Esophagus squamous epithelium (tissue), 5 donors: ENCODE results near the gene NEK5. TPM values are rescaled to one million over a fixed set of nuclear protein-coding genes. Genes with fewer than 3 reads are reported as not detected.

ENCODE experiments used
- DNase-seq: peaks from one replicate; lab custom pipeline; 2025; lab: John Stamatoyannopoulos, UW
- H3K27ac ChIP-seq, 4 donors: fragments of 200-600 bp; sonication (generic); one replicate each; pipeline ENCODE4 v1.5.1; 2016 to 2019; ENCODE audit warnings: mild to moderate bottlenecking in 1 of 4
- H3K27me3 ChIP-seq, 4 donors: fragments of 200-600 bp; sonication (generic); 1 replicate in 3 of 4; 2 replicates in 1 of 4; pipeline versions ENCODE4 v1.5.1 to v1.6.0; 2017 to 2021; ENCODE audit warnings: antibody characterized with exemption in 1 of 4
- H3K36me3 ChIP-seq, 3 donors: fragments of 200-600 bp; sonication (generic); one replicate each; pipeline ENCODE4 v1.5.1; 2016 to 2019
- H3K4me1 ChIP-seq, 3 donors: fragments of 200-600 bp; sonication (generic); one replicate each; pipeline ENCODE4 v1.5.1; 2017 to 2019
- H3K4me3 ChIP-seq, 4 donors: fragments of 200-600 bp; sonication (generic); 1 replicate in 3 of 4; 2 replicates in 1 of 4; pipeline ENCODE4 v1.5.1; 2016 to 2019; ENCODE audit warnings: mild to moderate bottlenecking in 2 of 4, moderate library complexity in 1 of 4
- H3K9me3 ChIP-seq, 3 donors: fragments of 200-600 bp; sonication (generic); one replicate each; pipeline ENCODE4 v1.5.1; 2016 to 2019
- POLR2A ChIP-seq, 4 donors: fragments of 450-650 bp; IDR thresholded peaks; one replicate each; pipeline ENCODE4 v1.6.1; 2017; ENCODE audit warnings: antibody characterized with exemption in 4 of 4, mild to moderate bottlenecking in 4 of 4, moderate library complexity in 3 of 4
- WGBS, 2 donors: methylation state at CpG; one replicate each; pipeline ENCODE4 v1.1.5; 2018; 5-methylcytosine and 5-hydroxymethylcytosine counted together
- intact Hi-C: fragments of 100-400 bp; cut with DNase I; formaldehyde crosslinking; loops from one replicate; pipeline ENCODE4 v1.15.0; 2022
- total RNA-seq, 4 donors: library from RNA; depleted of rRNA; stranded (reverse); fragments of >200 nt; gene quantifications; one replicate each; pipeline ENCODE4 v1.1.0, GENCODE V29; 2016
- TF ChIP-seq, protein P1 (sequence below), 6 experiments: fragments of 450-650 bp in 4 of 6; fragments of 200-600 bp in 2 of 6; sonication (generic) in 2 of 6; IDR thresholded peaks; one replicate each; pipeline ENCODE4 v1.5.1; 2016 to 2019; ENCODE audit warnings: antibody characterized with exemption in 6 of 6, mild to moderate bottlenecking in 4 of 6, moderate library complexity in 4 of 6
- donor health status: DM: yes; HTN: yes; CAD: no.

The NEK5 gene
- total RNA-seq, 4 donors from 2014 or later = 0.18 to 0.38 TPM; not detected in 2

DNA sequence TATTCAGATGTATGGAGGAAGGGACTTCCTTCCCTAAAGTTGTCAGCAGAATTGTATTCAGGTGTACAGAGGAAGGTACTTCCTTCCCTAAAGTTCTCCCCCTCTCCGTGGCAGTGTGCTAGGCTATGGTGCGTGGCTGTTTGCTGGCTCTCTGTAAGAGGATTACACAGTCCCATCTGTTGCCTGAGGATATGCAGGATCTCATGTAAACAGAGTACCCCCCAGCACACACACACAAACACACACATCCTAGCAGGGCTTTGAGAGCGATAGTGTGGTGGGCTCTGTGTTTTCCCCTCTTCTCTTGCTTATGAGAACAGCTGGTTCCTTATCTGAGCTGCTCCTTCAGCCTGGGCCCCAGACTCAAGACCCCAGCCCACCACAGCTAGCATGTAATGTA is 10.3 kb downstream of the NEK5 start:
- Histone ChIP-seq H3K4me1 (no peaks in the 10 kb centered on the region), H3K27ac (no peak overlapping the region), H3K4me3 (no peak overlapping the region), H3K36me3 (no peaks in the 10 kb centered on the region), H3K9me3 (no peaks in the 10 kb centered on the region), H3K27me3 (no peaks in the 10 kb centered on the region)
- intact Hi-C loops = no loop called here
- no peak for TF ChIP-seq POLR2A (IDR thresholded peaks at IDR 0.05)
- TF ChIP-seq, protein P1, sequence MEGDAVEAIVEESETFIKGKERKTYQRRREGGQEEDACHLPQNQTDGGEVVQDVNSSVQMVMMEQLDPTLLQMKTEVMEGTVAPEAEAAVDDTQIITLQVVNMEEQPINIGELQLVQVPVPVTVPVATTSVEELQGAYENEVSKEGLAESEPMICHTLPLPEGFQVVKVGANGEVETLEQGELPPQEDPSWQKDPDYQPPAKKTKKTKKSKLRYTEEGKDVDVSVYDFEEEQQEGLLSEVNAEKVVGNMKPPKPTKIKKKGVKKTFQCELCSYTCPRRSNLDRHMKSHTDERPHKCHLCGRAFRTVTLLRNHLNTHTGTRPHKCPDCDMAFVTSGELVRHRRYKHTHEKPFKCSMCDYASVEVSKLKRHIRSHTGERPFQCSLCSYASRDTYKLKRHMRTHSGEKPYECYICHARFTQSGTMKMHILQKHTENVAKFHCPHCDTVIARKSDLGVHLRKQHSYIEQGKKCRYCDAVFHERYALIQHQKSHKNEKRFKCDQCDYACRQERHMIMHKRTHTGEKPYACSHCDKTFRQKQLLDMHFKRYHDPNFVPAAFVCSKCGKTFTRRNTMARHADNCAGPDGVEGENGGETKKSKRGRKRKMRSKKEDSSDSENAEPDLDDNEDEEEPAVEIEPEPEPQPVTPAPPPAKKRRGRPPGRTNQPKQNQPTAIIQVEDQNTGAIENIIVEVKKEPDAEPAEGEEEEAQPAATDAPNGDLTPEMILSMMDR (IDR thresholded peaks at IDR 0.05) = no peak
- WGBS, 2 donors = 34 to 44% methylated on average over 3 of the region's 3 CpGs
- DNase-seq = no peak

DNA sequence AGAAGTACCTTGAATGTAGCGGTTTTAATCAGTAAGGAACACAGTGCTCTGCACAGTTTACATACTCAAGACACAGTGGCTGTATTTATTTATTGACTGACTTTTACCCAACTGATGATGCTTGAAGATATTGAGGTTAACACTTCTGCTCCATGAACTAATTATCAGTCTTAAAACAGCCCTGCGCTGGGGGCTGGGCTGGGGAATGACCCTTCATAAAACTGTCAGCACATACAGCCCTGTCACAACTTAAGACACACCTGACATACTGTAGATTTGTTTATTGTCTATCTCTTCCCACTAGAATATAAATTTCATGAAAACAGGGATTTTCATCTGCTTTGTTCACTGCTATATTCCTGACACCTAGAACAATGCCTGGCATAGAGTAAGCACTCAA is 10.8 kb downstream of the NEK5 start:
- intact Hi-C loops = no loop called here
- Histone ChIP-seq H3K36me3 (no peaks in the 10 kb centered on the region), H3K4me3 (no peak overlapping the region), H3K27me3 (no peaks in the 10 kb centered on the region), H3K27ac (no peak overlapping the region), H3K9me3 (no peaks in the 10 kb centered on the region), H3K4me1 (no peaks in the 10 kb centered on the region)
- WGBS, 2 donors = 81 to 97% methylated on average over 2 of the region's 2 CpGs
- no peak for TF ChIP-seq POLR2A (IDR thresholded peaks at IDR 0.05)
- TF ChIP-seq, protein P1 (IDR thresholded peaks at IDR 0.05) = no peak
- no peak for DNase-seq

DNA sequence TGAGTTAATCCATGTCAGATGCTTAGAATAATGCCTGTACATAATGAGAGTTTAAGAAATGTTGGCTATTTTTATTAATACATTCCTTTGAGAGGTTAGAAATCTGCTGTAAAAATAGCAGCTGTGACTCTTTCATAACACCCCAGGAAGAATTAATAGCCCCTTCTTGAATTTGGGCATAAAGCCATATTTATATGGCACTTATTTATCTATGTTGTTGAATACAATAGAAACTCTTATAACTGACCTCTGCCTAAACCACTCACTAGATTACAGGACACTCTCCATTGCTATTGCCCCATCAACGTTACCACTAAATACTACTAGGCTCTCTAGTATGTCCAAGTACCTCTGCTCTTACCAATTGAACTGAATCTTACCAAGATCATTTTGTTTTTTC is 16.3 kb downstream of the NEK5 start:
- DNase-seq = no peak
- H3K4me1 ChIP-seq = no peaks in the 10 kb centered on the region
- intact Hi-C loops = no loop called here
- no peak overlapping the region for H3K27ac ChIP-seq
- H3K4me3 ChIP-seq = no peak overlapping the region
- no peak for TF ChIP-seq POLR2A (IDR thresholded peaks at IDR 0.05)
- TF ChIP-seq, protein P1 (IDR thresholded peaks at IDR 0.05) = no peak
- no peaks in the 10 kb centered on the region for H3K36me3 ChIP-seq
- no peaks in the 10 kb centered on the region for H3K9me3 ChIP-seq
- no peaks in the 10 kb centered on the region for H3K27me3 ChIP-seq
- WGBS, 2 donors = 48 to 65% methylated on average over 1 of the region's 1 CpG

DNA sequence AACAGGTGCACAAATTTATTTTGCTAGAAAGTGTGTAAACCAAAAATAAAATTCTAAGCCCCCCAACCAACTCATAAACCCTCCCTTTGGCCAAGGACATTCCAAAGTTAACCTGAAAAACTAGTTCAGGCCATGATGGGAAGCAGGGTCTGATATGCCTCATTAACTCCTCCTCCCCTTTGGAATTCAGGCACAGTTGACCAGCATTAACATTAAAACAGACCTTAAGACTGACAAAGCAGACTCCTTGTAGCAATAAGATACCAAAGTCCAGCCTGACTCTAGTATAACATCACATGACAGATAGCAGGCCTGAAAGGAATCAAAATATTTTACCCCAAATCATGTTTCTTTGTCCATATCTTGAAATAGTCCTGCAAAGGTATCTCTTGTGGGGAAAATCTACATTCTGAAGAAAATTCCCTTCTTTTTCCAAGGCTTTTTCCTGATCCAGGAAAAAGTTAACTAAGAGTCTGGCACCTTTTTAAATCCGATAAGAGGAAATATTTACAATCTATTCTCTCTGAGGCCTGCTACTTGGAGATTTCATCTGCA is 19.7 kb downstream of the NEK5 start:
- TF ChIP-seq, protein P1 (IDR thresholded peaks at IDR 0.05) = no peak
- no peak for TF ChIP-seq POLR2A (IDR thresholded peaks at IDR 0.05)
- WGBS, 2 donors = 81 to 84% methylated on average over 1 of the region's 1 CpG
- H3K36me3 ChIP-seq = no peaks in the 10 kb centered on the region
- intact Hi-C loops = no loop called here
- H3K27ac ChIP-seq = no peak overlapping the region
- no peak overlapping the region for H3K4me3 ChIP-seq
- H3K27me3 ChIP-seq = no peaks in the 10 kb centered on the region
- no peaks in the 10 kb centered on the region for H3K9me3 ChIP-seq
- DNase-seq = no peak
- no peaks in the 10 kb centered on the region for H3K4me1 ChIP-seq

DNA sequence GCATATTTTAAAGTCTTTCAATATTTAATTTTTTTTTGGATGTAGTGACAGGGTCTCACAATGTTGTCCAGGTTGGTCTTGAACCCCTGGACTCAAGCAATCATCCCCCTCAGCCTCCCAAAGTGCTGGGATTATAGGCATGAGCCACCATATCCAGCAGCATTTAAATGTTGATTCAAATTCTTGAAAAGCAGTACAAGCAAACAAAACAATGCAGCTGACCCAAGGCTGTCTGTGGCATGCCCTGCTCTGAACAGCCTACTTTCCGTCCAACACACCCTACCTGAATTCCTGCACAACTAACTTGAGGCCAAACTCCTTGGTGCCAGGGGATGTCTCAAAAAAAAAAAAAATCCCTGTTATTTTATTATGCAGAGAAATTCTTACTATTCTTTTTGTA is 23.0 kb downstream of the NEK5 start:
- Histone ChIP-seq H3K27ac (no peak overlapping the region), H3K4me1 (no peaks in the 10 kb centered on the region), H3K27me3 (no peaks in the 10 kb centered on the region), H3K9me3 (no peaks in the 10 kb centered on the region), H3K4me3 (no peak overlapping the region), H3K36me3 (no peaks in the 10 kb centered on the region)
- TF ChIP-seq, protein P1 (IDR thresholded peaks at IDR 0.05) = no peak
- TF ChIP-seq POLR2A (IDR thresholded peaks at IDR 0.05) = no peak
- intact Hi-C loops = no loop called here
- 60 to 80% methylated on average over 1 of the region's 1 CpG for WGBS, 2 donors
- DNase-seq = no peak
